ENCODE results near the gene SYMPK.

SYMPK gene

DNA sequence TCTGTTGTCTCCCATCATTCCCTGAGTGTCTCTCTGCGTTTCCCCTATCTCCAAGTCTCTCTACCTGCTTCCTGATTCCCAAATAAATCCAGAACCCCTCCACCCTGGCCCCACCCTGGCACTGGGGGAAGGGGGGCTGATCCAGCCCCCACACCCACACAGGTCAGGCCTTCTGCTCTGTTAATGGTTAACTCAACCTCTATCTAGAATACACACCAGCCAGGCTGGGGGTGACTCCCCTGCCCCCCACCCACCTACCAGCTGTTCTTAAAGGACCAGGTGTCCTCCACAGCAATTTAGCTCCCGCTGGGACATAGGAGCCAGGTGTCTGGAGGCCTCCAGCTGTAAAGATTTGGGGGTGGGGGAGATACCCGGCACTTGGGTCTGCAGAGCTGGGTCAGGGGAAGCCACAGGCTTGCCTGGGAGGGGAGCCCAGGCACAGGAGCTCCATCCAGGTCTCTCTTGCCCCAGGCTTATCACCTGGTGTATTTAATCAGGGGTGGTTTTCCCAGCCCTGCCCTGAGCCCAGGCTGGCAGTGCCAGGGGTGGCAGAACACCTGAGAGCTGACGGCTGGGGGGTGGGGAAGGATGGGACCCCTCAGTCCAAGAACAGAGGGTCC is 19.1 kb upstream of the SYMPK start:
- CTCF ChIA-PET: interaction anchor here (0.5 to 8.8 kb wide), 21 partner anchors 10 to 985 kb away, joined by 3 to 91 read pairs (median 4); partner anchors contain the start of genes FOXA3, MYPOP, SIX5 and SYMPK

More for the DNA sequence above, 19.1 kb upstream of the SYMPK start:
- Histone ChIP-seq H3K4me1 (ENCODE audit: control insufficient read depth, insufficient read depth, low read length) (peaks cover 13% of the 10 kb centered on the region), H3K27ac (ENCODE audit: extremely low read depth, low read depth, low read length) (no peak overlapping the region), H3K4me3 (ENCODE audit: low read depth, low read length) (no peak overlapping the region), H3K36me3 (ENCODE audit: control insufficient read depth in 2 of 2, insufficient read depth in 1 of 2, low read length in 2 of 2) (peaks cover 0 to 16% of the 10 kb centered on the region in 2 experiments; a peak in 1 of 3 replicates), H3K9me3 (ENCODE audit: control insufficient read depth, insufficient read depth, low read depth, low read length) (no peaks in the 10 kb centered on the region)
- POLR2A ChIA-PET: interaction anchor here (0.6 to 4.4 kb wide), 10 partner anchors 12 to 1427 kb away, joined by 3 to 39 read pairs (median 5); partner anchors contain the start of genes CCDC61, FOXA3, MYPOP and SIX5
- TF ChIP-seq ZFHX2 (tag by site-specific recombination; conservative IDR thresholded peaks at IDR 0.05): peak; percentile 80
- TF ChIP-seq KLF9 (tag by site-specific recombination; IDR thresholded peaks at IDR 0.05; ENCODE audit: low read depth): no peak
- TF ChIP-seq ZFP3 (tag by site-specific recombination; IDR thresholded peaks at IDR 0.05; ENCODE audit: low read depth): no peak
- TF ChIP-seq, protein P1, sequence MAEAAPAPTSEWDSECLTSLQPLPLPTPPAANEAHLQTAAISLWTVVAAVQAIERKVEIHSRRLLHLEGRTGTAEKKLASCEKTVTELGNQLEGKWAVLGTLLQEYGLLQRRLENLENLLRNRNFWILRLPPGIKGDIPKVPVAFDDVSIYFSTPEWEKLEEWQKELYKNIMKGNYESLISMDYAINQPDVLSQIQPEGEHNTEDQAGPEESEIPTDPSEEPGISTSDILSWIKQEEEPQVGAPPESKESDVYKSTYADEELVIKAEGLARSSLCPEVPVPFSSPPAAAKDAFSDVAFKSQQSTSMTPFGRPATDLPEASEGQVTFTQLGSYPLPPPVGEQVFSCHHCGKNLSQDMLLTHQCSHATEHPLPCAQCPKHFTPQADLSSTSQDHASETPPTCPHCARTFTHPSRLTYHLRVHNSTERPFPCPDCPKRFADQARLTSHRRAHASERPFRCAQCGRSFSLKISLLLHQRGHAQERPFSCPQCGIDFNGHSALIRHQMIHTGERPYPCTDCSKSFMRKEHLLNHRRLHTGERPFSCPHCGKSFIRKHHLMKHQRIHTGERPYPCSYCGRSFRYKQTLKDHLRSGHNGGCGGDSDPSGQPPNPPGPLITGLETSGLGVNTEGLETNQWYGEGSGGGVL (tag by site-specific recombination; IDR thresholded peaks at IDR 0.05): 0 out of 2 replicates have a peak, but pooled peaks have one; percentile 3
- 0 out of 2 replicates have a peak, but pooled peaks have one; percentile 7 for TF ChIP-seq HOXC10 (CRISPR knock-in tag; IDR thresholded peaks at IDR 0.05)
- no peak for TF ChIP-seq ZNF114 (tag by site-specific recombination; IDR thresholded peaks at IDR 0.05)
- TF ChIP-seq, protein P2, sequence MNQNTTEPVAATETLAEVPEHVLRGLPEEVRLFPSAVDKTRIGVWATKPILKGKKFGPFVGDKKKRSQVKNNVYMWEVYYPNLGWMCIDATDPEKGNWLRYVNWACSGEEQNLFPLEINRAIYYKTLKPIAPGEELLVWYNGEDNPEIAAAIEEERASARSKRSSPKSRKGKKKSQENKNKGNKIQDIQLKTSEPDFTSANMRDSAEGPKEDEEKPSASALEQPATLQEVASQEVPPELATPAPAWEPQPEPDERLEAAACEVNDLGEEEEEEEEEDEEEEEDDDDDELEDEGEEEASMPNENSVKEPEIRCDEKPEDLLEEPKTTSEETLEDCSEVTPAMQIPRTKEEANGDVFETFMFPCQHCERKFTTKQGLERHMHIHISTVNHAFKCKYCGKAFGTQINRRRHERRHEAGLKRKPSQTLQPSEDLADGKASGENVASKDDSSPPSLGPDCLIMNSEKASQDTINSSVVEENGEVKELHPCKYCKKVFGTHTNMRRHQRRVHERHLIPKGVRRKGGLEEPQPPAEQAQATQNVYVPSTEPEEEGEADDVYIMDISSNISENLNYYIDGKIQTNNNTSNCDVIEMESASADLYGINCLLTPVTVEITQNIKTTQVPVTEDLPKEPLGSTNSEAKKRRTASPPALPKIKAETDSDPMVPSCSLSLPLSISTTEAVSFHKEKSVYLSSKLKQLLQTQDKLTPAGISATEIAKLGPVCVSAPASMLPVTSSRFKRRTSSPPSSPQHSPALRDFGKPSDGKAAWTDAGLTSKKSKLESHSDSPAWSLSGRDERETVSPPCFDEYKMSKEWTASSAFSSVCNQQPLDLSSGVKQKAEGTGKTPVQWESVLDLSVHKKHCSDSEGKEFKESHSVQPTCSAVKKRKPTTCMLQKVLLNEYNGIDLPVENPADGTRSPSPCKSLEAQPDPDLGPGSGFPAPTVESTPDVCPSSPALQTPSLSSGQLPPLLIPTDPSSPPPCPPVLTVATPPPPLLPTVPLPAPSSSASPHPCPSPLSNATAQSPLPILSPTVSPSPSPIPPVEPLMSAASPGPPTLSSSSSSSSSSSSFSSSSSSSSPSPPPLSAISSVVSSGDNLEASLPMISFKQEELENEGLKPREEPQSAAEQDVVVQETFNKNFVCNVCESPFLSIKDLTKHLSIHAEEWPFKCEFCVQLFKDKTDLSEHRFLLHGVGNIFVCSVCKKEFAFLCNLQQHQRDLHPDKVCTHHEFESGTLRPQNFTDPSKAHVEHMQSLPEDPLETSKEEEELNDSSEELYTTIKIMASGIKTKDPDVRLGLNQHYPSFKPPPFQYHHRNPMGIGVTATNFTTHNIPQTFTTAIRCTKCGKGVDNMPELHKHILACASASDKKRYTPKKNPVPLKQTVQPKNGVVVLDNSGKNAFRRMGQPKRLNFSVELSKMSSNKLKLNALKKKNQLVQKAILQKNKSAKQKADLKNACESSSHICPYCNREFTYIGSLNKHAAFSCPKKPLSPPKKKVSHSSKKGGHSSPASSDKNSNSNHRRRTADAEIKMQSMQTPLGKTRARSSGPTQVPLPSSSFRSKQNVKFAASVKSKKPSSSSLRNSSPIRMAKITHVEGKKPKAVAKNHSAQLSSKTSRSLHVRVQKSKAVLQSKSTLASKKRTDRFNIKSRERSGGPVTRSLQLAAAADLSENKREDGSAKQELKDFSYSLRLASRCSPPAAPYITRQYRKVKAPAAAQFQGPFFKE (tag by site-specific recombination; IDR thresholded peaks at IDR 0.05; ENCODE audit: borderline replicate concordance): no peak
- TF ChIP-seq, protein P3, sequence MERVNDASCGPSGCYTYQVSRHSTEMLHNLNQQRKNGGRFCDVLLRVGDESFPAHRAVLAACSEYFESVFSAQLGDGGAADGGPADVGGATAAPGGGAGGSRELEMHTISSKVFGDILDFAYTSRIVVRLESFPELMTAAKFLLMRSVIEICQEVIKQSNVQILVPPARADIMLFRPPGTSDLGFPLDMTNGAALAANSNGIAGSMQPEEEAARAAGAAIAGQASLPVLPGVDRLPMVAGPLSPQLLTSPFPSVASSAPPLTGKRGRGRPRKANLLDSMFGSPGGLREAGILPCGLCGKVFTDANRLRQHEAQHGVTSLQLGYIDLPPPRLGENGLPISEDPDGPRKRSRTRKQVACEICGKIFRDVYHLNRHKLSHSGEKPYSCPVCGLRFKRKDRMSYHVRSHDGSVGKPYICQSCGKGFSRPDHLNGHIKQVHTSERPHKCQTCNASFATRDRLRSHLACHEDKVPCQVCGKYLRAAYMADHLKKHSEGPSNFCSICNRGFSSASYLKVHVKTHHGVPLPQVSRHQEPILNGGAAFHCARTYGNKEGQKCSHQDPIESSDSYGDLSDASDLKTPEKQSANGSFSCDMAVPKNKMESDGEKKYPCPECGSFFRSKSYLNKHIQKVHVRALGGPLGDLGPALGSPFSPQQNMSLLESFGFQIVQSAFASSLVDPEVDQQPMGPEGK (tag by site-specific recombination; IDR thresholded peaks at IDR 0.05): peak; percentile 73
- peak; percentile 72 for TF ChIP-seq EGR2 (tag by site-specific recombination; IDR thresholded peaks at IDR 0.05; ENCODE audit: low read depth)
- TF ChIP-seq, protein P4, sequence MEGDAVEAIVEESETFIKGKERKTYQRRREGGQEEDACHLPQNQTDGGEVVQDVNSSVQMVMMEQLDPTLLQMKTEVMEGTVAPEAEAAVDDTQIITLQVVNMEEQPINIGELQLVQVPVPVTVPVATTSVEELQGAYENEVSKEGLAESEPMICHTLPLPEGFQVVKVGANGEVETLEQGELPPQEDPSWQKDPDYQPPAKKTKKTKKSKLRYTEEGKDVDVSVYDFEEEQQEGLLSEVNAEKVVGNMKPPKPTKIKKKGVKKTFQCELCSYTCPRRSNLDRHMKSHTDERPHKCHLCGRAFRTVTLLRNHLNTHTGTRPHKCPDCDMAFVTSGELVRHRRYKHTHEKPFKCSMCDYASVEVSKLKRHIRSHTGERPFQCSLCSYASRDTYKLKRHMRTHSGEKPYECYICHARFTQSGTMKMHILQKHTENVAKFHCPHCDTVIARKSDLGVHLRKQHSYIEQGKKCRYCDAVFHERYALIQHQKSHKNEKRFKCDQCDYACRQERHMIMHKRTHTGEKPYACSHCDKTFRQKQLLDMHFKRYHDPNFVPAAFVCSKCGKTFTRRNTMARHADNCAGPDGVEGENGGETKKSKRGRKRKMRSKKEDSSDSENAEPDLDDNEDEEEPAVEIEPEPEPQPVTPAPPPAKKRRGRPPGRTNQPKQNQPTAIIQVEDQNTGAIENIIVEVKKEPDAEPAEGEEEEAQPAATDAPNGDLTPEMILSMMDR (tag by site-specific recombination; IDR thresholded peaks at IDR 0.05): no peak
- TF ChIP-seq KLF1 (tag by site-specific recombination; IDR thresholded peaks at IDR 0.05): peak; percentile 58
- no peak for TF ChIP-seq ZNF626 (tag by site-specific recombination; IDR thresholded peaks at IDR 0.05)
- no peak for TF ChIP-seq ZBTB7A (tag by site-specific recombination; IDR thresholded peaks at IDR 0.05; ENCODE audit: low read depth)

All from HEK293 (cell line).